ENCODE data around the gene SDCCAG8.

Gene SDCCAG8

GRCh38 chr1:243481101-243481500 lies 225.3 kb downstream of the SDCCAG8 start:
- no peak for DNase-seq (ENCODE audit: low read depth in 2 of 3, low spot score in 1 of 3)

- no peak for DNase-seq (ENCODE audit: low read depth in 2 of 3, low spot score in 1 of 3)
Observed at GRCh38 chr1:243482141-243483022, 226.5 kb downstream of the SDCCAG8 start.

- DNase-seq (ENCODE audit: low read depth in 2 of 3, low spot score in 1 of 3): no peak
Observed at GRCh38 chr1:243483071-243483771, 227.4 kb downstream of the SDCCAG8 start.

DNA sequence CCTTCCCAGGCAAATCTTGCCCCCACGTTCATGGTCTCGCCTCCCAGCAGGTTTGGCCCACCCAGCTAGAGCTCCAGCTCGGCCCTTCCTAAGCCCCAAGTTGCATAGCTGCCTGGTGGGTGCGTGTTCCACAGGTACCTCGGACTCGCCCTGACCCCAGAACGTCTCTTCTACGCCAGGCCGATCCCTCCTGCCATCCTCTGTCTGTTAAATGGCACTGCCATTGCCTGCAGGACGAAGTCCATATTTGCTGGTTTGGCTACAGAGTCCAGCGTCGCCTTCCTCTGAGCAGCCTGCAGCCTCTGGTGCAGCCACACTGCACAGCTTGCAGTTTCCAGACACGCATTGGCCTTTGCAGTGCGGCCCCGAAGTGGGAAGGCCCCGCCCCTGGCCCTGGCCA lies 228.1 kb downstream of the SDCCAG8 start:
- DNase-seq (ENCODE audit: low read depth in 2 of 3, low spot score in 1 of 3): no peak

GRCh38 chr1:243487036-243487648 lies 231.3 kb downstream of the SDCCAG8 start:
- no peak for DNase-seq (ENCODE audit: low read depth in 2 of 3, low spot score in 1 of 3)

DNA sequence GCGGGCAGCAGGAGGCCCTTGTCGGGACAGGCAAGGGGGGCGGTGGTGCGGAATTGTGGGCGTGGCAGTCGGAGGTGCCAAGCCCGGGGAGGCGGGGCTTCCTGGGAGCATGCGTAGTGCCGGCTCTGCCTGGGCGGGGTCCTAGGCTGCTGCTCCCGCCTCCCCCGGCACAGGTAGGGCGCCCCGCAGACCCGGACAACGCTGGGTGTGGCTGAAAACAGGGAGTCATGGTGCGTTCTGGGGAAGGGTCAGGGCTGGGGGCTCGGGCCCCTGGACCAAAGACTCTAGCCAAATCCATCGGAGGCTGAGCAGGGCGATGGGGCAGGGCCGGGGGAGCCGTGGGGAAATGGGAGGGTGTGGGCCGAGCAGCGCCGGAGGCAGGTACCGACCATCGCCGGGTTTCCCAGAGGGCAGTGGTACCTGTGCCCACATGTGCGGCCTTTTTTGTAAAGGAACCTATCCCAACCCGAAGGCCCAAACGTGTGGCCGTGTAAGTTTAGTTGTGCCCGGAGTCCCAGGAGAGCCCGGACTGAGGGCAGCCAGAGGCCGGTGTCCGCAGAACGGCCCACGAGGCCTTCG lies 231.9 kb downstream of the SDCCAG8 start:
- no peak for DNase-seq (ENCODE audit: low read depth in 2 of 3, low spot score in 1 of 3)

DNA sequence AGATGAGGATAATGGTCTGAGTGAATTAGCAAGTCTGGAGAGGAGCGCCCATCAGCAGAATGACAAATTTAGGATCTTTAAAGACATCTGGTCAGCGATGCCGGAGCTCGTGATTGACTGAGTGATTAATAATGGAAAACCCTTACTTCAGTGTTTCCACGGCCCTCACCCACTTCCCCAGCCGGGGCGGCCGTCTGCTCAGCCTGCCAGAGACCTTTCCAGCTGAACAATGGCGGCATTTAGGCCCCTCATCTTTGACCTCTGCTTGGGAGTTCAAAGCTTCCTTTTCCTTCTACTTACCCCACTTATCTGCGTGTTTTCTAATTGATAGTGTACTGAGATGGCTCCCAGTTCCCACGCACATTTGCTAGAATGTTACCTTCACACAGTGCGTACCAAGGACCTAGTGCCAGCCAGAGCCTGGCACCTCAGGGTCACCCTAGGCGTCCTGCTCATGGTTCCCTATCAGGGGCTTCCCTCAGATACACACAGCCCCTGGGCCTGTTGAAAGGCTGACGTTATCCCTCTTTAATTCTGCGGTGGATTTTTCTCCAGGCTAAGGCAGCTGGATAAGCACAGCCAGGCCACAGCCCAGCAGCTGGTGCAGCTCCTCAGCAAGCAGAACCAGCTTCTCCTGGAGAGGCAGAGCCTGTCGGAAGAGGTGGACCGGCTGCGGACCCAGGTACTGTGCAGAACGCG lies 232.8 kb downstream of the SDCCAG8 start:
- DNase-seq (ENCODE audit: low read depth in 2 of 3, low spot score in 1 of 3): no peak

- no peak for DNase-seq (ENCODE audit: low read depth in 2 of 3, low spot score in 1 of 3)
Observed at GRCh38 chr1:243489158-243489527, 233.3 kb downstream of the SDCCAG8 start.

GRCh38 chr1:243489681-243490546 lies 234.1 kb downstream of the SDCCAG8 start:
- no peak for DNase-seq (ENCODE audit: low read depth in 2 of 3, low spot score in 1 of 3)

DNA sequence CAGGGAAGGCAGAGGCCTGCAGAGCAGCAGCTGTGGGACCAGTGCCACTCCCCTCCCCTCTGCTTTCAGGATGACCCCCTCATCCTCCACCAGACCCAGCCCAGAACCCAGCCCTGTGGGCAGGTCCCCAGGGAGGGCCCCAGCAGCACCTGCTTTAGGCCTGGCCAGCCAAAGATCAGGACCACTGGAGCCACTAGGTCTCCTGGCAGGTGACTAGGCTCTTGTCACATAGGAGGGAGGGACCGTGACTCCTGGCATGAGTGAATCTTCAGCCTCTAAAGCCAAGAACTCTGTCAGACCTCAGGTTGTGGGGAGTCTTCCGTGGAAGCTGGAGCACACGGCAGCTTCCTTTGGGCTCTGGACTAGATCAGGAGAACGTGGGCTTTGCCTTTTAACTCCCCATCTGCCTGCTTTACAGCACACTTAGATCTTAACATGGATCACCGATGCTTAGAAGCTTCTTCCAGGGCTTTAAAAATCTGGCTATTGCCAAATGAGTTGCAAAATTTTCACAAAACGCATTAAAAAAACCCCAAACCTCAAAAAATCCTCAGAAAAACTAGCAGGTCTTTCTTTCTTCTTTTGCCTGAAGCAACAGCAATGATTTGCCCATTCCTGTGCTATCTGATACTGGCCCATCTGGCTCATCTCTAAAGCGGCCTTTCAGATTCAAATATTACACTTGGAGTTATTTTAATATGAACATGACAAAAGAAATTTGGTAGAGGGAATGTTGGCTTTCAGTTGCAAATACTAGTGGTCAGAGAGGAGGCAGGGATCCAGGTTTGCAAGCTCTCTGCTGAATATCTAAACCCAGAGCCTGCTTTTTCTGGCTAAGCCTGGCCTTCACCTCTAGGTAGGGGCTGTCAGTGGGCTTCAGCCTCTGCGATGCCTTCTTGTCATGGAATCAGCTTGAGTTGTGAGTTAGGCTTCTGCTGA lies 235.2 kb downstream of the SDCCAG8 start:
- DNase-seq (ENCODE audit: low read depth in 2 of 3, low spot score in 1 of 3): no peak

DNA sequence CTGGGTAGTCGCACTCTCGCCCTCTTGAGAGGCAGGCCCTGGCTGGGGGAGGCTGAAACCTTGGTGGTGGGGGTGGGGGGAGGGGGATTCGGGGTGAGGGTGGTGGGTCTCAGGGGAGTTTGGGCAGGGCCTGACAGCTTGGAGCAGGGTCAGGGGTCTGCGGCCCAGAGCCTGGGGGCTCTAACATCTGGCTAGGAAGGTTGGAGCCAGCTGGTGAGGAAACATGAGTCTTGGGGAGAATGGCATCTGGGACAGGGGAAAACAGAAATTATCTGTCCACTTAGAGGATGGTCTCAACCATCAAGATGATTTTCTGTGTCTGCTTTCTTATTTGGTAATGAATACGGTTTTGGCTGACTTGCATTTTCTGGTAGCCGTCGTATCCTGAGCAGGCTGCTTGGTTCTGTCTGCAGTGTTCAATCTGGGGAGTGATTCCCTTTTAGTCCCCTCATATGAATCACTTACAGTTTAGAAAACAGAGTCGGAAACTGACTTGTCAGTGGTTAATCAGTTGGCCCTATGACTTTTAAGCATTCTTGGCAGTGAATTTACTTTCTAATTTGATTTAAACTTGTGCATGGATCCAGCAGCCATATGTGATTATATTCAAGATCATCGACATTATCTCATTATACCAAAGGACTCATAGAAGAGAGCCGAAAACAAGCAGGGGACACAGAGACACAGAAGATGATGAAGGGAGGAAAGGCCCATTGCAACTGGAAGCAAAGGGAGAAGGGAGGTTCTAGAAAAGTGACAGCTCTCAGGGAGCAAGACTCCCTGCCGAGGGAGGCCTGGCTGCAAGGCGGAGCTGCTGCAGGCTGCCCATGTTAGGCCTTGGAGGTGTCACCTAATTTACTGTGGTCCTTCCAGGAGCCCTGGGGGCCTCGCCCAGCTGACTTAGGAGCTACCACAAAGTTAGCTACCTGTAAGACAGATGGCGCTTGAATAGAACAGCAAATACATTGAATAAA lies 237.6 kb downstream of the SDCCAG8 start:
- no peak for DNase-seq (ENCODE audit: low read depth in 2 of 3, low spot score in 1 of 3)

- no peak for DNase-seq (ENCODE audit: low read depth in 2 of 3, low spot score in 1 of 3)
Observed at GRCh38 chr1:243494741-243495431, 239.0 kb downstream of the SDCCAG8 start.

DNA sequence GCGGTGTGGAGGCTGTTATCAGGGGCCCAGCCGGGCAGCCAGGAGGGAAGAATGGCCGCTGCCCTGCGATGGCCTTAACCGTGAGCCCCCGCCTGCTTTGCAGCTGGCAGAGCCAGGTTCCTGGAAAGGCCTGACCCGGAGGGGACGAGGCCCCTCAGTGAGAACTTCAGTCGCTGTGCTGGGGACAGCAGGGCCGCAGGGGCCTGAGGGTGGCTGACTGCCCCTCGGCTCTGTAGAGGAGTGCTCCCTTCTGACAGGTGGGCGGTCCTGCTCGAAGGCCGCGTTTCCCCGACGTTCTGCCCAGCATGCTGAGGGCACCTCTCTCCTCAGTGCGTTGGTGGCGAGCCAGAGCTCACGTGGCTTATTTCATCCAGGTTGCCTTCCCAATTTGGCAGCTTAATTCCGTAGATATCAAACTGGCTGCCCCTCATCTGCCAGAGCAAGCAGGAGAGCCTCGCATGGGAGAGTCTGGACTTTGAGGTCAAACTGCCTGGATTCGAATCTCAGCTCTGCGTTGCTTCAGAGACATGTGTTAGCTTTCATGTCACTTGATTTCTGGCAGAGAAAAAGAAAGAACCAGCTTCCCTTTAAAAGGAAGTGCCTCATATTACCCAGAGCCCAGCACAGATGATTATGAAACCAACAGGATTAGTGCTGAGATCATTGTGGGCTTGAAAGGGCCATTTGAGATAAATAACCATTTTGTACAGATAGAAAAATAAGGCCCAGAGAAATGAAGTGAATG lies 239.8 kb downstream of the SDCCAG8 start:
- DNase-seq (ENCODE audit: low read depth in 2 of 3, low spot score in 1 of 3): no peak

- DNase-seq (ENCODE audit: low read depth in 2 of 3, low spot score in 1 of 3): no peak
Observed at GRCh38 chr1:243496187-243496646, 240.4 kb downstream of the SDCCAG8 start.

- no peak for DNase-seq (ENCODE audit: low read depth in 2 of 3, low spot score in 1 of 3)
Observed at GRCh38 chr1:243496806-243497205, 241.0 kb downstream of the SDCCAG8 start.

- DNase-seq (ENCODE audit: low read depth in 2 of 3, low spot score in 1 of 3): no peak
Observed at GRCh38 chr1:243497939-243498681, 242.3 kb downstream of the SDCCAG8 start.
